ENCODE data around the gene GHITM.
"Not testable (repeated sequence)": the region's sequence is repeated elsewhere in the genome, so short reads cannot be mapped to it uniquely, and the experiment has no call there.

GHITM gene

GRCh38 chr10:84148006-84148597, 8.8 kb downstream of the GHITM start:
- DNase-seq, result not testable (repeated sequence)

GRCh38 chr10:84149854-84150253, 10.5 kb downstream of the GHITM start:
- no peak for DNase-seq

- no peak for DNase-seq
Measured at GRCh38 chr10:84152769-84153168, 13.5 kb downstream of the GHITM start.

- no peak for DNase-seq
Measured at GRCh38 chr10:84155521-84155920, 16.2 kb downstream of the GHITM start.

GRCh38 chr10:84156009-84156408, 16.7 kb downstream of the GHITM start:
- no peak for DNase-seq

- peak; percentile 48 for DNase-seq
Measured at GRCh38 chr10:84156768-84157167, 17.5 kb downstream of the GHITM start.

GRCh38 chr10:84158061-84158460, 18.8 kb downstream of the GHITM start:
- no peak for DNase-seq

GRCh38 chr10:84158550-84158949, 19.2 kb downstream of the GHITM start:
- no peak for DNase-seq

GRCh38 chr10:84159076-84159685, 19.9 kb downstream of the GHITM start:
- DNase-seq, result no peak

- no peak for DNase-seq
Measured at GRCh38 chr10:84160663-84161362, 21.5 kb downstream of the GHITM start.

GRCh38 chr10:84163996-84164395, 24.7 kb downstream of the GHITM start:
- no peak for DNase-seq

- DNase-seq, result no peak
Measured at GRCh38 chr10:84164442-84164841, 25.1 kb downstream of the GHITM start.

GRCh38 chr10:84166620-84167288, 27.4 kb downstream of the GHITM start:
- DNase-seq, result no peak

- not testable (repeated sequence) for DNase-seq
Measured at GRCh38 chr10:84167289-84167653, 28.0 kb downstream of the GHITM start.

GRCh38 chr10:84168382-84168781, 29.1 kb downstream of the GHITM start:
- not testable (repeated sequence) for DNase-seq

- not testable (repeated sequence) for DNase-seq
Measured at GRCh38 chr10:84171237-84171636, 31.9 kb downstream of the GHITM start.

- not testable (repeated sequence) for DNase-seq
Measured at GRCh38 chr10:84171700-84172466, 32.6 kb downstream of the GHITM start.

GRCh38 chr10:84172467-84173356, 33.4 kb downstream of the GHITM start:
- DNase-seq, result no peak

- no peak for DNase-seq
Measured at GRCh38 chr10:84173501-84173929, 34.2 kb downstream of the GHITM start, which contains the start of gene GPR15LG. Gene GPR15LG, plus strand, starts transcription at chr10:84173801. Its CDS starts 51 bp downstream, at chr10:84173852.

- DNase-seq, result no peak
Measured at GRCh38 chr10:84175436-84175835, 36.1 kb downstream of the GHITM start.

- DNase-seq, result no peak
Measured at GRCh38 chr10:84176351-84176750, 37.0 kb downstream of the GHITM start.

Measured in stimulated activated CD4-positive, alpha-beta T cell treated with anti-CD3 and anti-CD28 coated beads, Interleukin-15, amount 100 ng/mL, for 24 hours (primary cell).